ENCODE results near the gene ANXA4.
"Not testable (repeated sequence)": the region's sequence is repeated elsewhere in the genome, so short reads cannot be mapped to it uniquely, and the experiment has no call there.

Gene ANXA4

DNA sequence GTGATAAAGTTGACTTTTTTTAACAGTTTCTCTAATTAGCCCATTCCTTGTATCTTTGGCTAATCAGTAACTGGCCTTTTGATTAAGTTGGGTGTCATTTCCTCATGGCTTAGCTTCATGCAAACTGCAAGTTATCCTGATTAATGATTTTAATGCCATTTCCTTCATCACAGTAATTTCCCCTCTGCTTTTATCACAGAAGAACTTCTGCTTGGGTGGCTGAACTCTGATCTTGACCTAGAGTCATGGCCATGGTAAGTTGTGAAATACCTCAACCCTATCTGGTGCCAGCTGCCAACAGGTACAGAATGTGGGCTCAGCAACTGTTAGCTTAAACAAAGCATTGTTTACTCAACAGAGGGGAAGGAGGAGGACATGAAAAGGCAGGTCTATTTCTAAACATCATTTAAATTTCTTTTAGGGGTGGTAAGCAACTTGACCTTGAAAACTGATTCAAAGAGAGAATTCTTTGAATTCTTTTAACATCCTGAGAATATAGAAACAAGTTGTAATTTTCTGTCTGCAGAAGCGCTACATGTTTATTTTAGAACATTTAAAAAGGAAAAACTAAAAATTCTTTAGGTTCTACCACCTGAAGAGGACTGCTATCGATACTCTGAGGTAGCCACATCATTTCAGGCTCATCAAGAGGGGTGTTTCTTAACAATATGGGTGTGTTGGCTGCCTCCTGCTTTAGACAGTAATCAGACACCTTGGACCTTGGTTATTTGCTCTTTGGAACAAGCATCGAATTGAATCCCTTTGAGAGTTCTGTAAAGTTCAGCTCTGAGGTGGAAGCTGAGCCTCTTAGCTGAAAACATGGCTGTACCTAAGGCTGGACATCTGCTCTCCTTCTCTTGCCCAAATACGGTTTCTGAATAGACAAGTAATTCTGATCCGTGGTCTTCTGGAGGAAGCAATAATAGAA, 39.7 kb downstream of the ANXA4 start:
- DNase-seq, result no peak

- DNase-seq, result no peak
Observed at GRCh38 chr2:69784228-69784627, 42.3 kb downstream of the ANXA4 start.

DNA sequence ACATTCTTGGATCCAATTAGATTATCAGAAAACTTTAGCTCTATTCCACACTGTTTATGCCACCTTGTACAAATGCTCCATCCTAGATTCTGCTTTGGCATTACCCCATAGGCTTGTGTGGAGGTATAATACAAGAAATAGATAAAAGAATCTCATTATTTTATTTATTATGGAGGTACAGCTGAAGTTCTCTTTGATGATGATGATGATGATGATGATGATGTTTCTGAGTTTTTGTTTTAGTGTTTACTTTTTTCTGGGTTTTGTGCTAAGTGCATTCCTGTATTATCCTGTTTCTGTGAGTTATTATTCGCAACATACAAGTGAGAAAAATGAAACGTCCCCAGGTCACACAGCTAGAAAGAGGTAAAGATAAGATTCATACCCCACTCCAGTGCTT, 43.4 kb downstream of the ANXA4 start:
- DNase-seq, result no peak

- DNase-seq, result no peak
Observed at GRCh38 chr2:69786052-69786560, 44.2 kb downstream of the ANXA4 start.

DNA sequence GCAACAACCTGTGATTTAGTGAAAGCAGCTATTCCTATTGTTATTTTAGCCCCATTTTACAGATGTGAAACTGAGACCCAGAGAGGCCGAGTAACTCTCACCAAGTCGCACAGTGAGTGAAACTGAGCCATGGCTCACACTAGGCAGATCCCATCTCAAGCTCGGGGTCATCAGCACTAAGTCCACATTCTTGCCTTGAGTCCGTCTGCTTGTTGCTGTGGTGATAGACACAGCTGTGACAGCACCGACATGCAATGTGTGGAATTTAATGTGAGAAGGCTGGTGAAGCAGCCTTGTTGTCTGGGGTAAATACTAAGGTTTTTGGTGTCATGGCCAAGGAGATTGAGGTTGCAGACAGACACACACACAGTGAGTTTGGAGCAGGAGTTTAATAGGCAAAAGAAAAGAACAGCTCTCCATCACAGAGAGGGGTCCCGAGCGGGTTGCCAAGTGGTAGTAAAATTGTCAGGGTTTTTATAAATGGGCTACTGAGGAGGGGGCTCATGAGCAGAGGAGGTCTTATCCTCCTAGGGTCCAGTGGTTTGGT, 47.3 kb downstream of the ANXA4 start:
- DNase-seq, result no peak

DNA sequence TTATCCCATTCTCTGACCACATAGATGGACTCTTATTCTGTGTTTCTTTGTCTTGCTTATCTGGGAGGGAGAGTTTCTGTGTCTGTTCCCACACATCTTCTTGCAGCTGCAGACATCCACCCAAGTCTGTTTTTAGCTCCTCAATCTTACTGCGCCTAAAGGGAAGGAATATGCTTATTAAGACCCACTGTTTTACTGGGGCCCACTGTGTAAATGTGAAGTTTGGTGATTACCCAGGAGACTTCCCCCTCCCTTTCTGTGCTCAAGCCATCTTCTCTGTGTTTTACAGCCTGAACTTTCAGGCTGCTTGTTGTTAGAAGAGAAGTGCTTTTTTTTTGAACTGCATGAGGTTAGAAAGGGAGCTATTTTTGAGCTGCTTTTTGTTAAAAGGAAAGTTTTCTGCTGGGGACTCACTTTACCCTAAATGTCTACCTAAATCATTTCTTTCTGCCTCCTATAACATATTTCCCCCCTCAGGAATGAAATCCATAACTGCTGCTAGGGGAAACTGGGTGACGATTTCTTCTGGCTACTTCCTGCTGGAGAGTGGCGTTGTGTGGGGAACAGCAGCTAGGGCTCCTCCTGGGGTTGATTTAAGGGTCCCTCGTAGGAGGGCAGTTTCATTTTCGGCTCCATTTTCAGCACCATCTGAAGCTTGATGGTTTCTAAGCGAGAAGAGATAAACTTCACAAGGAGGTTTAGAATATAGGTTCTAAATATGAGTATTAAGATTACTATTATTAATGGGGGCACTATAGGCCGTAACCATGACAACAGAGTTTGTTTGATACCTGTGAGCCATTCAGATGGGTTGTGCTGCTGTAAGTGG, 48.1 kb downstream of the ANXA4 start:
- DNase-seq, result no peak

DNA sequence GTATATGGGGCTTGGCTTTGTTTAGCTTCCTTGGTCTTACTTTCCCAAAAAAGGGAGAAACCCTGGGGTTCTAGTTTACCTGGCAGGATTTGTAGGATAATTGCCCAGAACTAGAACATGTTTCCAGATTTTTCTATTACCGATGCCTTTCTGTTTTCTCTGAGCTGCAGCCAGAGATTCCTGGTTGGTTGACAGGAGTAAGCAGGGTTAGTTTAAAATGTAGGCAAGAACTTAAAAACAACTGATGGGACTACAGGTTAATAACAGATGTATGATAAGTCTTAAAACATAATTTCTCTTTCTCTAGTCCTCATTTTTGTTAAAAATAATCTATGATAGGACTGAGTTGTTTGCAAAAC, 48.6 kb downstream of the ANXA4 start:
- DNase-seq, result no peak

GRCh38 chr2:69791045-69791444, 49.1 kb downstream of the ANXA4 start:
- no peak for DNase-seq

DNA sequence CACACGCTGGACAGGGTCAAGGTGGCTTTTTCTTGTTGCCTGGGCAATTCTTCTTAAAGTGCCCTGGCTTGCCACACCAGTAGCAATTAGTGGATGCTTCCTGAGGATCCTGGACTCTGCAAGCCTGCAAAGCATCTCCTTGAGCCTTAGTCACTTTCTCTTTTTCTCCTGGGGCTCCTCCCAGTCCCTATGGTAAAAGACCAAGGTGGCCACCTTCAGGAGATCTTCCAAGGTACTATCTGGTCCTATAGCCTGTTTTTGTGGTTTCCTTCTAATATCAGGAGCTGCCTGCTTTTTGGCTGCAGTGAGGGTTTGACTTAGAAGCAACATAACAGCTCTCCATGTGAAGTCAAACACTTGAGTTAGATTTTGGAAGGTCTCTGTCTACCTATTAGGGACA, 54.2 kb downstream of the ANXA4 start:
- no peak for DNase-seq

- DNase-seq, result no peak
Observed at GRCh38 chr2:69797235-69797634, 55.3 kb downstream of the ANXA4 start.

GRCh38 chr2:69797836-69798289, 55.9 kb downstream of the ANXA4 start:
- no peak for DNase-seq

DNA sequence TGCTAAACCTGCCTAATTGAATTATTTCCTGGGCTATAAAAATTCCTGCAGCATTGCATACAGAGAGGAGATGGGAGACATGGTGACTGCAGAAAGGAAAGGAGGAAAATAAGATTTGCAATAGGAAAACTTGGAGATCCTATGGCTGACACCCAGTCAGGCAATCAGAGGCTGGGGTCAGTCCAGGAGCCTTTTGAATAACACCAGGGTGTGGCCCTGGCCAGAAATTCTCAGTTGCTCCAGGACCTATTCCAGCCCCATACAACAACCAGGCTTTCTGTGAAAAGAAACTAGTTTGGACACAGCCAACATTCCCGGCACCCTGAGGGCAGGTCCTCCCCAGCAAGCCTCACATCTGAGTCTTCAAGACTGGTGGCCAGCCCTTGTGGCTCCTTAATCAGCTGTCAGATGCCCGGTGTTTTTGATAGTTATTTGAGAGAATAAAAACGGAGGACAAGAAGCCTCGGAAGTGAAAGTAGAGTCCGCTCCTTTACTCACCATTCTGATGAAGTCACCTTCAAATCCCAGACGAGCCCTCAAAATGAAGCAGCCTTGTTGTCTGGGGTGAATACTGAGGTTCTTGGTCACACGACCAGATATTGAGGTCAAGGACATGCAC, 56.5 kb downstream of the ANXA4 start:
- DNase-seq, result no peak

- DNase-seq, result no peak
Observed at GRCh38 chr2:69798909-69799526, 57.1 kb downstream of the ANXA4 start.

DNA sequence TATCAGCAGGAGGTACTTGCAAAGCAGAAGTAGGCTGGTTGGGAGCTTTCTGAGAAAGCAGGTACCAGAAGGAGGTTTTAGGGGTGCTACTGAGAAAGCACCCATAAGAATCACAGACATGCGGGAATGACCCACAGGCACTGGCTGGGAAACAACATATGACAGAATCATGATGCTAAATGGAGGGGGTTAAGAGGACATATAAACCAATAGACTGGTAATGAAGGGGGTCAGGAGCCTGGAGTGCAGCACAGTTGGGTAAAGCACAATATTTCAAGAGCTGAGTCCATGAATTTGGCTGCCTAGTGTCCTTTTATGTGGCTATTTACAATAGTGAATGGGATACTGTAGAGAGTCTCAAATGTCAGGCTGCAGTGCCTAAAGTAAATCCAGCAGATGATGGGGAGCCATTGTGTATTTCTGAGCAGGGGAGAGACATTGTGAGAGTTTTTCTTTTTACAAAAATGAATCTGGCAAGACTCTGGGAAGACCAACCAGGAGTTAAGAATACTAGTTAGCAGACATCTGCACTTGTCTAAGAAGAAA, 59.9 kb downstream of the ANXA4 start:
- no peak for DNase-seq

DNA sequence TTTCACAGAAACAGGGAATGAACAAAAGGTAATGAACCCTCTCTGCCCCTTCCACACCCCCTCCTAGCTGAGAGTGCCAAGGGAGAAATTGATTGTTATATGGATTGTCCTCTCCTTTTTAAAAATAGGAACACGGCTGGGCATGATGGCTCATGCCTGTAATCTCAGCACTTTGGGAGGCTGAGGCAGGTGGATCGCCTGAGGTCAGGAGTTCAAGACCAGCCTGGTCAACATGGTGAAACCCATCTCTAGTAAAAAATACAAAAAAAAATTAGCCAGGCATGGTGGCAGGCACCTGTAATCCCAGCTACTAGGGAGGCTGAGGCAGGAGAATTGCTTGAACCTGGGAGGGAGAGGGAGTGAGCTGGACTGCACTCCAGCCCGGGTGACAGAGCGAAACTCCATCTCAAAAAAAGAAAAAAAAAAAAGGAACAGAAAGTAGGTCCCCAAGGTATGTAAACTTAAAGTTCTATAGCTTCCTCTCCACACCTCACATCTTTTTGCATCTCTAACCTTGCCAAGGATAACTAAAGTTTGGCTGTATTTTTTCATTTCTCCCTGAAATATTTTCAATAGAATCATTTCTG, 60.9 kb downstream of the ANXA4 start:
- not testable (repeated sequence) for DNase-seq

DNA sequence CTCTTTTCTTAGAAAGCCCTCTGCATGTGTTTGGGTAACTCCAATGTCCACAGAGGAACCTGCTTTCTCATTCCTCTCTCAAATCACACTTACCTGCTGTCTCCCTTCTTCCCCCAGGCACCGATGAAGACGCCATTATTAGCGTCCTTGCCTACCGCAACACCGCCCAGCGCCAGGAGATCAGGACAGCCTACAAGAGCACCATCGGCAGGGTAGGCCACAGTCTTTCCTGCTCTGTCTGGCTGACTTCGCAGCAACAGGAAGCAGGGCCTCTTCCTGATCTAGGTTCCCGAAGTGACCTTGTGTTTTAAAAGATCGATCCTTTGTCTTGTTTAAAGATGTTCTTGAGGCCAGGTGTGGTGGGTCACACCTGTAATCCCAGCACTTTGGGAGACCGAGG, 62.5 kb downstream of the ANXA4 start:
- DNase-seq, result no peak

- DNase-seq, result no peak
Observed at GRCh38 chr2:69805887-69806286, 64.0 kb downstream of the ANXA4 start.

- DNase-seq, result no peak
Observed at GRCh38 chr2:69807821-69808540, 66.0 kb downstream of the ANXA4 start.

GRCh38 chr2:69810550-69810949, 68.6 kb downstream of the ANXA4 start:
- no peak for DNase-seq

GRCh38 chr2:69811018-69811417, 69.1 kb downstream of the ANXA4 start:
- no peak for DNase-seq

DNA sequence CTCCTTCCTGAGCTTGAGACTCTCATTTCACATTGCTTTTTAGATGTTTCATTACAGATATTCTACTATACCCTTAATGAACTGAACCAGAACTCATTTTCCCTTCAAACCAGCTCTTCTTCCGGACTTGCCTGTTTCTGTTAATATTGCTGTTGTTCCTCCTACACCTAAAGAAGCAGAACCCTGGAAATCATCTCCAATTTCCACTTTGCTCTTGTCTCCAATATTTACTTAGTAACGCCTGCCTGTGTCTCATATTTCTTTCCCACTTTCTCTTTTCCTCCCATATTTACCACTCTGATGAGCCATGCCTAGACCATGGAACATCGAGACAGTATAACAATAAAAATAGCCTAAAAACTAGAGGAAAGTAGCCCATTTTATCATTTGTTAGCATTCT, 69.7 kb downstream of the ANXA4 start:
- no peak for DNase-seq
